GM19351 (cell line): ENCODE data around the gene CPSF7.
"Not testable (repeated sequence)": the region's sequence is repeated elsewhere in the genome, so short reads cannot be mapped to it uniquely, and the experiment has no call there.

ENCODE experiments used
- ATAC-seq: cut with Tn5 transposase; IDR thresholded peaks from one replicate; pipeline ENCODE4 v1.9.1; 2021; ENCODE audit warnings: mild to moderate bottlenecking, moderate library complexity; ENCODE audit not compliant: unreplicated experiment

CPSF7 gene

DNA sequence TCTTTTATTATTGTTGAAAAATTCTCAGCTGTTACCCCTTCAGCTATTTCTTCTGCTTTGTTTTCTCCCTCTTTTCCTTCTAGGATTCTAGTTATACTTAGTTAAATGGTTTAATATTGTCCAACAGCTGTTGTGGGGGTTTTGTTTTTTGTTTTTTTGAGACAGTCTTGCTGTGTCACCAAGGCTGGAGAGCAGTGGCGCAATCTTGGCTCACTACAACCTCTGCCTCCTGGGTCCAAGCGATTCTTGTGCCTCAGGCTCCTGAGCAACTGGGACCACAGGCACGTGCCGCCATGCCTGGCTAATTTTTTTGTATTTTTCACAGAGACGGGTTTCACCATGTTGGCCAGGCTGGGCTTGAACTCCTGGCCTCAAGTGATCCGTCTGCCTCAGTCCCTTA, 12.8 kb upstream of the CPSF7 start:
- no peak for ATAC-seq

DNA sequence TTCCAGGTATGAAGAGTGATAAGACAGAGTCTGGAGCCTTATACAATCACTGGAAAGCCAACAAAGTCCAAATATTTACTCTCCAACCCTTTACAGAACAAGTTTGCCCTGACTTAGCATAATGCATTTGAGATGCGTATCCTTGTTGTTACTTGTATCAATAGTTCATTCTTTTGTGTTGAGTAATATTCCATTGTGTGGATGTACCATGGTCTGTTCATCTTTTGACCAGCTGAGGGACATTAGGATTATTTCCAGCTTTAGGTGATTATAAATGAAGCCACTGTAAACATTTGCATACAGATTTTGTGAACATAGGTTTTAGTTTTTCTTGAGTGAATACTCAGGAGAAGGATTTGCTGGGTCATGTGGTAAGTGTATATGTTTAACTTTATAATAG, 9.8 kb upstream of the CPSF7 start:
- ATAC-seq, result no peak

- ATAC-seq, result no peak
Measured at GRCh38 chr11:61437496-61437895, 7.7 kb upstream of the CPSF7 start.

DNA sequence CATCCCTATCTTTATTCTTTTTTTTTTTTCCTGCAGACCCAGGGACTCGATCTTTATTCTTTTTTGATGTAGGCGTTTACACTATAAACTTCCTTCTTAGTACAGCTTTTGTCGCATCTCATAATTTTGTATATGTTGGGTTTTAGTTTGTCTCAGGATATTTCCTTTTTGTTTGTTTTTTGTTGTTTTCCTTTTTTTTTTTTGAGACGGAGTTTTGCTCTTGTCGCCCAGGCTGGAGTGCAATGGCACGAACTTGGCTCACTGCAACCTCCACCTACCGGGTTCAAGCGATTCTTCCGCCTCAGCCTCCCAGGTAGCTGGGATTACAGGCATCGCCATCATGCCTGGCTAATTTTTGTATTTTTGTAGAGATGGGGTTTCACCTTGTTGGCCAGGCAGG, 1.1 kb upstream of the CPSF7 start:
- not testable (repeated sequence) for ATAC-seq

GRCh38 chr11:61429346-61429690, 457 bp downstream of the CPSF7 start:
- ATAC-seq, result peak; percentile 58

GRCh38 chr11:61425367-61426131, 4.2 kb downstream of the CPSF7 start:
- ATAC-seq, result no peak

DNA sequence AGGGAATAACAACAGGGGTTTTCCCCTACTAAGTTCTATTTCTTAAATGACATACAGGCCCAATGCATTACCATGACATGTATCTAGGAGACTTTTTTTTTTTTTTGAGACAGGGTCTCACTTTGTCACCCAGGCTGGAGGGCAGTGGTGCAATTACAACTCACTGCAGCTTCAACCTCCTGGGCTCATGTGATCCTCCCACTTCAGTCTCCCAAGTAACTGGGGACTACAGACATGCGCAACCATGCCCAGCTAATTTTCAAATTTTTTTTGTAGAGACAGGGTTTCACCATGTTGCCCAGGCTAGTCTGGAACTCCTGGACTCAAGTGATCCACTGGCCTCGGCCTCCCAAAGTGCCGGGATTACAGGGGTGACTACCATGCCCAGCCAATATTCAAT, 7.5 kb downstream of the CPSF7 start:
- no peak for ATAC-seq

DNA sequence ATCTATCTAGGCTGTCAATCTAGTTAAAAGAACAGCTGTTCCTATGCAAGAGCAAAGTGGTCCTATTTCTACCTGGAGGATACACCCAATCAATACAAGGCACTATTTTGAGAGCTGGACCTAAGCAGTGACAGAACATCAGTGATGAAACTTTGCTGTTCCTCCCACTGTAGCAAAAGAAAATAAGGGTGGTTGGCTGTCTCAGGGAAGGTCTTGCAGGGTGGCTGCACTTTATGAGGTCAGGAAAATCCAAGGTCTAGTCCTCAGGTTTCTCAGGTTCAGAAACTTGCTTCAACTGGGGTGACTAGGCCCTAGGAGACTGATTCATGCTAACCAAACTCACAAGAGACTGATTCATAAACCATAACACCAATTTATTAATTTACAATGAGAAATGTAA, 11.6 kb downstream of the CPSF7 start:
- ATAC-seq, result no peak

- ATAC-seq, result no peak
Measured at GRCh38 chr11:61417670-61418069, 12.1 kb downstream of the CPSF7 start.

DNA sequence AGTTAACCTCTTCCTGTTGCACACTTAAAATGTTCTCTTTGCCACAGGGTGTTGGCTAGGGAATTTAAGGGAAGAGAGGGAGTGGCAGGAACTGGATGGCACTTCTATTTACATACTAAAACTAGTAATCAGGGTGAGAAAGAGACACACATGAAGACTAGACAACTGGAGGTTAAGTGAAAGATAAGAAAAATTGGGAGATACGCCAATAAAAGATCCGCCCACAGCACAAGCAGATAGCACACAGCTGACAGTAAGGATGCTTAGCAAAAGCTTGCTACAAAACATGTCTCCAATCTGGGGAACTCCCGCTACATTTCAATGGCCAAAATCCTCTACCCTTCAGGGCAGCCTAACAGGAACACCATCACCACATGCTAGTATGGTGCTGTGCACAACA, 12.8 kb downstream of the CPSF7 start:
- ATAC-seq, result no peak

DNA sequence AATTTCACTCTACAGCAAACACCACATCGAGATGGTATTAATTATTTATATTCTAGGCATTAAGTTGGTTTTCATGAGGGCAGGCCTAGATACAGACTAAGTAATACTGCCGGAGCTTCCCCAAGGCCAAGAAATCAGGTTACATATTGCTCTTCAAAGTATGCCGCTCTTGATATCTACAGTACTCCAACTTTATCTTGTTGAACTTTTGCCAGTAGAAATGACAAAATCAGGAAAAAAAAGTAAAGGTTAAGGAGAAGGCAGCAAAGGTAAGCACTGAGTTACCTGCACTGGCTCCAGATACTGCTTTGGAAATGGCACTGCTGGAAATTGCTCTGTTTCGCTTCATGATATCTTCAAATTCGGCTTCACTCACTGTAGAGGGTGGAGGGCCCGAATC, 14.4 kb downstream of the CPSF7 start:
- ATAC-seq, result no peak

GRCh38 chr11:61414547-61414946, 15.2 kb downstream of the CPSF7 start:
- no peak for ATAC-seq

GRCh38 chr11:61413496-61413895, 16.3 kb downstream of the CPSF7 start:
- no peak for ATAC-seq

DNA sequence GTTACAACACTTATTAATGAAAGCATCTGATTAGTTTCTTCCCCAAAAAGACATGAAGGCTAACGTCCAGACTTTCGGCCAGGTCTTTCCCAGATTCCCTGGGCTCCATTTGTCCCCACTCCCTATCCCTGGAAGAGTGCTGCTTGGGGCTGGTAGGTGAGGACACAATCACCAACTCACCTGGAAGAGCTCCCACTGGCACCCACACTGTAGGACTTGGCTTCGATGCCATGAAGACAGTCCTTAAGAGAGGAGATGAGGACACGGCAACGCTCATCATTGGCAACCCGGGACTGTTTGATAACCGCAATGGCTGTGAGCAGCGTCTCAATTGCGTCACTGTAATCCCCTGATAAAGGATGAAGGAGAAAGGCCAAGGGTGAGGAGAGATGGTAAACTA, 18.2 kb downstream of the CPSF7 start:
- no peak for ATAC-seq

DNA sequence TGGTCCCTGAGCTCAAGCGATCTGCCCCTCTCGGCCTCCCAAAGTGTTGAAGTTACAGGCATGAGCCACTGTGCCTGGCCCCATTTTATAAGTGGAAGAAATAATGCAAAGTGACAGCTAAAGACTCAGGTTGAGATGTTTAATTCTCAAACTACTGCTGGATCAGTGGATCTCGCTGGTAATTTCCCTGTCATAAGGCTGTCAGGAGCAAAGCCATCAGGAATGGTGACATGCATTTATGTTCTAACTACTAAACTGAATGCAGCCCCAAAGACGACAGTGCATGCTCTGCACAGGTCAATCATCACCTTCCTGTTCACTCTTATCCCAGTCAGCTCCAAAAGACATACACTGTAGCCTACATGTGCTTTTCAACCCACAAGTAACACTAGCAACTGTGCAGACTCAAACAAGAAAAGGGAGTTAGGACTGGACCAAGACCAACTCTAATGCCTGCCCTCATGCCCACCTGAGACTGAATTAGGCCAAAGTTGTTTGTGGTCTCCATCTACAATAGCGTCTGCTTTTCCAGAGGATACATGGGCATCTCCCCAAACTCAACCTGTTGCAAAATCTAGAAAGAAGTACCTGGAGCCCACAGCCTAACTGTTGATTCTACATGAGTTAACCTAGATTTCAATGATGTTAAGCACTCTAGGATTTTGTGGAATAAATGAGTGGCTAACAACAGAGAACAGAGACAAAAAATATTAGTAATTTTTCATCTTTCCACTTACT, 22.6 kb downstream of the CPSF7 start:
- no peak for ATAC-seq

DNA sequence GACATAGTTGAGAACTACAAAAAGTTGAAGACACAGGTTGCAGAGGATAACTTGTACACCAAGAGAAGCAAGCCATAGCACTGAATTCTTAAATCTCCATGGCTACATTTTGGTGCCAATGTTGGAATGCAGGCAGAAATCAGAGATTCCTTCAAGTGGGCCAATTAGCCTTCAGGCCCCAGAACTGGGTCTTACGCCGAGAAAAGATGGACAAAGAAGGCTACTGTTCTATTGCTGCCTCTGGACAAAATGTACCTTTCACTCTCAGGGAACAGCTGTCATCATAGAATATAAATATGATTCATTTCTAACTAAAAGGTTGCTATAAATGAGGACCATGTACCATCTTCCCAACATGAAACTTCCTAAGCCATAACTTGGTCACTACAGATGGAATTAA, 23.7 kb downstream of the CPSF7 start:
- ATAC-seq, result no peak

- ATAC-seq, result no peak
Measured at GRCh38 chr11:61404641-61405040, 25.1 kb downstream of the CPSF7 start.

DNA sequence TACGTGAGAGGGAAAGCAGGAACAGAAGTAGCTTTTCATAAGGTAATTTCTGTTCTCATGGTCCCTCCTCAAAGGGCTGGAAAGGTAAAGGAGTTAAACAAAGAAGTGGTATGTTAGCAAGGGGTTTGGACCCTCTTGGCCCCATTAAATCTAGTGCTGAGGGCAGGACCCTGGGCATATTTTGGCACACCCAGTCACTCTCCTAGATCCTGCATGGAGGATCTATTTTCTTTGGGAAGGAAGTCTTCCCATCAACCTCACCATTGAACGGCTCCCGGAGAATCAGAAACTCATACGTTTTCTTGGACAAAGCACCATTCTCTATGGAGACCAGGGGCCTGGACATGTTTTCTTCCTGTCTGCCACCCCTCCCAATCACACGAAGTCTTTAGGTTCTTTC, 25.7 kb downstream of the CPSF7 start:
- no peak for ATAC-seq

- no peak for ATAC-seq
Measured at GRCh38 chr11:61403658-61404057, 26.1 kb downstream of the CPSF7 start.

GRCh38 chr11:61401573-61401972, 28.2 kb downstream of the CPSF7 start:
- no peak for ATAC-seq

GRCh38 chr11:61401173-61401572, 28.6 kb downstream of the CPSF7 start:
- no peak for ATAC-seq

DNA sequence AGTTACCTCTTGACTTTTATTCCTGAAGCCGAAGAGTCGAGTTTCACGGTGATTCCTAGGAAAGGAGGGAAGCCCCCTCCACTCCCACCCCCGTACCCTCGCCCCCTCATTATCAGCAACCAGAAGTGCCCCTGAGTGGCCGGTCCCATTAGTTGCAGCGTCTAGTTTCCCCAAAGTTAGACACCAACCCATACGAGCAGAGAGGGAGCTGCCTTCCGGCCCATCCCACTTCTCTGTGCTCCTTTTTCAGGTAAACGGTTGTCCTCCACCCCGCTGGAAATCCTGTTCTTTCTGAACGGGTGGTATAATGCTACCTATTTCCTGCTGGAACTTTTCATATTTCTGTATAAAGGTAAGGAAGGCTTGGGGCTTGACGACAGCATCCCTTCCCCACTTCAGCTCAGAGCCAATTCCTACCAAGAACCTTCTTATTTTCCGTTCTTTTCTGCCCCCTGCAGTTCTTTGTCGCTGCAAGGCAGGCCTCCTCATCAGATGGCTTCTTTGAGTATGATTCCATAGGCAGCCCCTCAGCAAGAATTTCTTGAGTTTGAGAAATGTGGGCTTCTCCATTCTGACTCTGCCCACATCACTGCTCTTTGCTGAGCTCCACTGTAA, 36.7 kb downstream of the CPSF7 start:
- no peak for ATAC-seq
